NCI-H1048 (cell line): ENCODE results near the gene COPS9.

ENCODE experiments used
- DNase-seq: peaks from one replicate; lab custom pipeline; 2025; lab: John Stamatoyannopoulos, UW

Gene COPS9

GRCh38 chr2:240136013-240136670 is at the start of gene COPS9:
TSS of gene COPS9 (minus strand) at chr2:240136305. CDS start at chr2:240136284, 21 bp downstream.
- peak; percentile 69 for DNase-seq

GRCh38 chr2:240184656-240185055 is 48.6 kb upstream of the COPS9 start:
- no peak for DNase-seq

- no peak for DNase-seq
Measured at GRCh38 chr2:240183875-240184590, 47.9 kb upstream of the COPS9 start.

GRCh38 chr2:240183006-240183874 is 47.1 kb upstream of the COPS9 start:
- no peak for DNase-seq

GRCh38 chr2:240182476-240182875 is 46.4 kb upstream of the COPS9 start:
- DNase-seq, result no peak

- DNase-seq, result no peak
Measured at GRCh38 chr2:240182001-240182400, 45.9 kb upstream of the COPS9 start.

GRCh38 chr2:240179941-240180666 is 44.0 kb upstream of the COPS9 start:
- DNase-seq, result no peak

GRCh38 chr2:240179186-240179815 is 43.2 kb upstream of the COPS9 start:
- no peak for DNase-seq

GRCh38 chr2:240178564-240178963 is 42.5 kb upstream of the COPS9 start:
- no peak for DNase-seq

- no peak for DNase-seq
Measured at GRCh38 chr2:240174496-240174895, 38.4 kb upstream of the COPS9 start.

- DNase-seq, result no peak
Measured at GRCh38 chr2:240172071-240172895, 36.2 kb upstream of the COPS9 start.

GRCh38 chr2:240170883-240171282 is 34.8 kb upstream of the COPS9 start:
- DNase-seq, result no peak

GRCh38 chr2:240170354-240170735 is 34.2 kb upstream of the COPS9 start:
- DNase-seq, result no peak

- no peak for DNase-seq
Measured at GRCh38 chr2:240169486-240170353, 33.6 kb upstream of the COPS9 start.

- DNase-seq, result no peak
Measured at GRCh38 chr2:240168546-240169361, 32.6 kb upstream of the COPS9 start.

- no peak for DNase-seq
Measured at GRCh38 chr2:240168041-240168440, 31.9 kb upstream of the COPS9 start.

- no peak for DNase-seq
Measured at GRCh38 chr2:240167588-240167880, 31.4 kb upstream of the COPS9 start.

GRCh38 chr2:240166761-240167587 is 30.9 kb upstream of the COPS9 start:
- DNase-seq, result no peak
